GM21737 (cell line): Measurements from ENCODE around the gene GASK1A.

Experiments
- ATAC-seq: cut with Tn5 transposase; IDR thresholded peaks from one replicate; pipeline ENCODE4 v1.9.1; 2021; ENCODE audit warnings: mild to moderate bottlenecking, moderate library complexity; ENCODE audit not compliant: unreplicated experiment

The GASK1A gene

GRCh38 chr3:43012174-43012573 lies 33.1 kb downstream of the GASK1A start:
- ATAC-seq, result no peak

- ATAC-seq, result no peak
These were observed 34.1 kb downstream of the GASK1A start for GRCh38 chr3:43013256-43013655.

- no peak for ATAC-seq
These were observed 34.6 kb downstream of the GASK1A start for GRCh38 chr3:43013743-43014155.

- ATAC-seq, result no peak
These were observed 35.1 kb downstream of the GASK1A start for GRCh38 chr3:43014241-43014640.

- ATAC-seq, result no peak
These were observed 35.8 kb downstream of the GASK1A start for GRCh38 chr3:43014956-43015355.

- ATAC-seq, result no peak
These were observed 36.5 kb downstream of the GASK1A start for GRCh38 chr3:43015572-43015971.

GRCh38 chr3:43015991-43016865 lies 37.1 kb downstream of the GASK1A start:
- no peak for ATAC-seq

- ATAC-seq, result no peak
These were observed 37.9 kb downstream of the GASK1A start for GRCh38 chr3:43017004-43017403.

GRCh38 chr3:43017593-43018195 lies 38.6 kb downstream of the GASK1A start:
- ATAC-seq, result no peak

- no peak for ATAC-seq
These were observed 39.1 kb downstream of the GASK1A start for GRCh38 chr3:43018246-43018645.

- no peak for ATAC-seq
These were observed 40.1 kb downstream of the GASK1A start for GRCh38 chr3:43019006-43019809.

GRCh38 chr3:43019826-43020225 lies 40.7 kb downstream of the GASK1A start:
- no peak for ATAC-seq

GRCh38 chr3:43021186-43021585 lies 42.1 kb downstream of the GASK1A start:
- ATAC-seq, result no peak

- ATAC-seq, result no peak
These were observed 43.0 kb downstream of the GASK1A start for GRCh38 chr3:43022121-43022520.

GRCh38 chr3:43023066-43023465 lies 44.0 kb downstream of the GASK1A start:
- no peak for ATAC-seq

GRCh38 chr3:43023746-43024145 lies 44.6 kb downstream of the GASK1A start:
- ATAC-seq, result no peak

GRCh38 chr3:43024181-43024885 lies 45.2 kb downstream of the GASK1A start:
- no peak for ATAC-seq

GRCh38 chr3:43025423-43025822 lies 46.3 kb downstream of the GASK1A start:
- ATAC-seq, result no peak

- ATAC-seq, result no peak
These were observed 48.9 kb downstream of the GASK1A start for GRCh38 chr3:43028001-43028400.

- ATAC-seq, result no peak
These were observed 49.8 kb downstream of the GASK1A start for GRCh38 chr3:43028678-43029490.
